ENCODE results near the gene MVB12B.

The MVB12B gene

GRCh38 chr9:126341902-126342301 lies 15.3 kb downstream of the MVB12B start:
- no peaks in the 10 kb centered on the region for H3K9me2 ChIP-seq (replicated peaks; ENCODE audit: low read depth, low read length)
- H3K36me3 ChIP-seq (ENCODE audit: insufficient read depth, low read length) = peaks cover 58% of the 10 kb centered on the region; the same call in 1 of the 2 replicates
- no peak overlapping the region for H3K9ac ChIP-seq (ENCODE audit: low read depth, low read length, poor library complexity, severe bottlenecking)
- H3K79me2 ChIP-seq (ENCODE audit: insufficient read depth, low read length) = peaks cover 91% of the 10 kb centered on the region
- H3K9me3 ChIP-seq (ENCODE audit: insufficient read depth, low read depth, low read length) = no peaks in the 10 kb centered on the region
- no peak overlapping the region for H3K4me2 ChIP-seq (ENCODE audit: low read depth, low read length, poor library complexity, severe bottlenecking)
- no peaks in the 10 kb centered on the region for H3K27me3 ChIP-seq (ENCODE audit: insufficient read depth, low read length, poor library complexity, severe bottlenecking)
- peaks cover 30% of the 10 kb centered on the region for H3K4me1 ChIP-seq (ENCODE audit: insufficient read depth, low read length, poor library complexity, severe bottlenecking)
- no peak for TF ChIP-seq EZH2phosphoT487 (IDR thresholded peaks at IDR 0.05; ENCODE audit: borderline replicate concordance)
- TF ChIP-seq, protein P1, sequence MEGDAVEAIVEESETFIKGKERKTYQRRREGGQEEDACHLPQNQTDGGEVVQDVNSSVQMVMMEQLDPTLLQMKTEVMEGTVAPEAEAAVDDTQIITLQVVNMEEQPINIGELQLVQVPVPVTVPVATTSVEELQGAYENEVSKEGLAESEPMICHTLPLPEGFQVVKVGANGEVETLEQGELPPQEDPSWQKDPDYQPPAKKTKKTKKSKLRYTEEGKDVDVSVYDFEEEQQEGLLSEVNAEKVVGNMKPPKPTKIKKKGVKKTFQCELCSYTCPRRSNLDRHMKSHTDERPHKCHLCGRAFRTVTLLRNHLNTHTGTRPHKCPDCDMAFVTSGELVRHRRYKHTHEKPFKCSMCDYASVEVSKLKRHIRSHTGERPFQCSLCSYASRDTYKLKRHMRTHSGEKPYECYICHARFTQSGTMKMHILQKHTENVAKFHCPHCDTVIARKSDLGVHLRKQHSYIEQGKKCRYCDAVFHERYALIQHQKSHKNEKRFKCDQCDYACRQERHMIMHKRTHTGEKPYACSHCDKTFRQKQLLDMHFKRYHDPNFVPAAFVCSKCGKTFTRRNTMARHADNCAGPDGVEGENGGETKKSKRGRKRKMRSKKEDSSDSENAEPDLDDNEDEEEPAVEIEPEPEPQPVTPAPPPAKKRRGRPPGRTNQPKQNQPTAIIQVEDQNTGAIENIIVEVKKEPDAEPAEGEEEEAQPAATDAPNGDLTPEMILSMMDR (conservative IDR thresholded peaks at IDR 0.05; ENCODE audit: low read length) = no peak
- no peaks in the 10 kb centered on the region for H3F3A ChIP-seq (ENCODE audit: low read depth)
- H2AFZ ChIP-seq (ENCODE audit: low read length) = no peak overlapping the region
- peaks cover 9% of the 10 kb centered on the region for H4K20me1 ChIP-seq (ENCODE audit: insufficient read depth, low read length, poor library complexity, severe bottlenecking)
- no peak overlapping the region for H3K4me3 ChIP-seq (ENCODE audit: low read length, poor library complexity, severe bottlenecking)

DNA sequence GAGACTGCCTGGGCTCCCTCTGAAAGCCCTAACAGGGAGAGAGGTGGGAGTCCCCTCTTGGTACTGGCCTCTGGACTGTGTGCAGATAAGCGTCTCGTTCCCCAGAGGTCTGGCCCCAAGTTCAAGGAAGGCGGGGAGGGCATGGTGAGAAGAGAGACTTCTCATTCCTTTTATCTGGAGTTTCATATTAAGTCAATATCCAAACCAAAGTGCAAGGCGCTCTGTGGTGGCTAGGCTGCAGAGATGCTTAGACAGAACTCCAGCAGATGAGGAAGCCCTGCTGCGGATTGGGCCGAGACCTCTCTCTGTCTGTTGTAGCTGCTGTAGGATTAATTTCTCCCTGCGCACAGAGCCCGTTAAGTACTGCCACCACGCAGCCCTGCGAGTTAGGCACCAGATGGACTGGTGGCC lies 16.0 kb downstream of the MVB12B start:
- no peaks in the 10 kb centered on the region for H3K9me3 ChIP-seq (ENCODE audit: insufficient read depth, low read depth, low read length)
- peaks cover 28% of the 10 kb centered on the region for H3K4me1 ChIP-seq (ENCODE audit: insufficient read depth, low read length, poor library complexity, severe bottlenecking)
- H4K20me1 ChIP-seq (ENCODE audit: insufficient read depth, low read length, poor library complexity, severe bottlenecking) = peaks cover 9% of the 10 kb centered on the region
- H3K9ac ChIP-seq (ENCODE audit: low read depth, low read length, poor library complexity, severe bottlenecking) = no peak overlapping the region
- no peak for TF ChIP-seq EZH2phosphoT487 (IDR thresholded peaks at IDR 0.05; ENCODE audit: borderline replicate concordance)
- TF ChIP-seq, protein P1 (conservative IDR thresholded peaks at IDR 0.05; ENCODE audit: low read length) = no peak
- no peak overlapping the region for H3K4me3 ChIP-seq (ENCODE audit: low read length, poor library complexity, severe bottlenecking)
- H3K36me3 ChIP-seq (ENCODE audit: insufficient read depth, low read length) = peaks cover 58% of the 10 kb centered on the region; the same call in 1 of the 2 replicates
- H3K4me2 ChIP-seq (ENCODE audit: low read depth, low read length, poor library complexity, severe bottlenecking) = no peak overlapping the region
- no peaks in the 10 kb centered on the region for H3F3A ChIP-seq (ENCODE audit: low read depth)
- H3K79me2 ChIP-seq (ENCODE audit: insufficient read depth, low read length) = peaks cover 91% of the 10 kb centered on the region
- H2AFZ ChIP-seq (ENCODE audit: low read length) = no peak overlapping the region
- H3K27me3 ChIP-seq (ENCODE audit: insufficient read depth, low read length, poor library complexity, severe bottlenecking) = no peaks in the 10 kb centered on the region
- H3K9me2 ChIP-seq (replicated peaks; ENCODE audit: low read depth, low read length) = no peaks in the 10 kb centered on the region

DNA sequence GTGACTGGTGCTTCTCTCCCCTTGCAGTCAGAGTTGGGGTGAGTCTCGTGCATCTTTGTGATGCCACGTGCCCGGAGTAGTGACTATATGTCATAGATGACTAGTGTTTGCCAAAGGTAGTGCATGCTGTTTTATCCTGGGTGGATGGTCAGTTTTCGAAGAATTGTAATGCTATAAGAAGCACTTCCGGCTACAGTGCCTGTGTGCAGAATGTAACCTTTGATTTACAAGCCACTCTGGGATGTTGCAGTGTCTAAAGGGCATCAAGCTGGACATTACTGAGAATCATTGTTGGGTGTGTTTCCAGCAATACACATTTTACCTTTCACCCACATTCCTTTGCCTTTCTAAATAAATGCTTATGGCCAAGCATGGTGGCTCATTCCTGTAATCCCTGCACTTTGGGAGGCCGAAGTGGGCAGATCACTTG lies 16.7 kb downstream of the MVB12B start:
- H3K9ac ChIP-seq (ENCODE audit: low read depth, low read length, poor library complexity, severe bottlenecking) = no peak overlapping the region
- H3K9me2 ChIP-seq (replicated peaks; ENCODE audit: low read depth, low read length) = no peaks in the 10 kb centered on the region
- H3F3A ChIP-seq (ENCODE audit: low read depth) = no peaks in the 10 kb centered on the region
- H2AFZ ChIP-seq (ENCODE audit: low read length) = no peak overlapping the region
- no peak overlapping the region for H3K4me3 ChIP-seq (ENCODE audit: low read length, poor library complexity, severe bottlenecking)
- H3K79me2 ChIP-seq (ENCODE audit: insufficient read depth, low read length) = peaks cover 90% of the 10 kb centered on the region
- TF ChIP-seq, protein P1 (conservative IDR thresholded peaks at IDR 0.05; ENCODE audit: low read length) = no peak
- TF ChIP-seq EZH2phosphoT487 (IDR thresholded peaks at IDR 0.05; ENCODE audit: borderline replicate concordance) = no peak
- H3K4me1 ChIP-seq (ENCODE audit: insufficient read depth, low read length, poor library complexity, severe bottlenecking) = peaks cover 30% of the 10 kb centered on the region
- H3K27me3 ChIP-seq (ENCODE audit: insufficient read depth, low read length, poor library complexity, severe bottlenecking) = no peaks in the 10 kb centered on the region
- peaks cover 8% of the 10 kb centered on the region for H4K20me1 ChIP-seq (ENCODE audit: insufficient read depth, low read length, poor library complexity, severe bottlenecking)
- no peak overlapping the region for H3K4me2 ChIP-seq (ENCODE audit: low read depth, low read length, poor library complexity, severe bottlenecking)
- no peaks in the 10 kb centered on the region for H3K9me3 ChIP-seq (ENCODE audit: insufficient read depth, low read depth, low read length)
- peaks cover 58% of the 10 kb centered on the region; the same call in 1 of the 2 replicates for H3K36me3 ChIP-seq (ENCODE audit: insufficient read depth, low read length)

All from Loucy (cell line).